Kidney epithelial cell (primary cell): Measurements from ENCODE around the gene MGP. TPM values are rescaled to one million over a fixed set of nuclear protein-coding genes. Genes with fewer than 3 reads are reported as not detected.

Experiments
- DNase-seq: peaks from one replicate; pipeline ENCODE4 v3.0.0-alpha.2; 2010; ENCODE audit warnings: low read depth
- H3K27me3 ChIP-seq: 2 replicates; pipeline ENCODE4 v1.6.0; 2011; ENCODE audit warnings: low read length; ENCODE audit not compliant: control insufficient read depth, insufficient read depth
- H3K36me3 ChIP-seq: 2 replicates; pipeline ENCODE4 v1.5.1; 2011; ENCODE audit warnings: low read length; ENCODE audit not compliant: control insufficient read depth, insufficient read depth
- H3K4me3 ChIP-seq: 2 replicates; pipeline ENCODE4 v1.5.1; 2011; ENCODE audit warnings: low read depth, mild to moderate bottlenecking, control low read depth, low read length
- total RNA-seq: library from RNA; depleted of rRNA; stranded (reverse); fragments of >200 nt; gene quantifications from 2 replicates; pipeline ENCODE4 v1.2.3, GENCODE V29; 2015
- TF ChIP-seq, protein P1 (sequence below): IDR thresholded peaks from 2 replicates; pipeline ENCODE4 v1.5.1; 2011; ENCODE audit warnings: mild to moderate bottlenecking, moderate library complexity, low read length, control low read depth, inconsistent platforms; ENCODE audit not compliant: insufficient read depth, poor library complexity, severe bottlenecking

MGP gene
- total RNA-seq = 2.2 and 4.0 TPM in 2 replicates

DNA sequence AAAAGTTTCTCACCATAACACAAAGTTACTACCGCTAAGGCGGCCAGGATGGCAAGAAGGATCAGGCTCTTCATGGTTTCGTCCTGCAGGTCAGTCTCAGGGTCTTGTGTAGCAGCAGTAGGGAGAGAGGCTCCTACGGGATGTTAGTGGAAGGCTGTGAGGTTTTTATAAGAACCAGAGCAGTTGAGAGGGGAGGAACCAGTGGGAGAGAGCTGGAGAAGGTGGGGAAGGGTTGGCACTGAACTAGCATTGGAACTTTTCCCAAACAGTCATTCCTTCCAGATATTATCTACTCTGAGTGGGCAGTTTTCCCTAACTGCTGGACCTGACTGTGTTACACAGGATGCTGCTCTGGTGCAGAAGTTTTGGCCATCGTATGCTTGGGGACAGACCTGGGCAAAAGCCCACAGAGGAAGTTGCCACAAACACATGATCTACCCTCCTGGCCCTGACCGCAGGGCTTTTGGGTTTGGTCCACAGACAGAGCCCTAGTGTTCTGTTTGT lies at the start of gene MGP:
Gene MGP, minus strand, starts transcription at position 137 of the 504 bp plus-strand sequence. Its CDS starts 63 bp downstream, at position 74.
- DNase-seq = no peak
- TF ChIP-seq, protein P1, sequence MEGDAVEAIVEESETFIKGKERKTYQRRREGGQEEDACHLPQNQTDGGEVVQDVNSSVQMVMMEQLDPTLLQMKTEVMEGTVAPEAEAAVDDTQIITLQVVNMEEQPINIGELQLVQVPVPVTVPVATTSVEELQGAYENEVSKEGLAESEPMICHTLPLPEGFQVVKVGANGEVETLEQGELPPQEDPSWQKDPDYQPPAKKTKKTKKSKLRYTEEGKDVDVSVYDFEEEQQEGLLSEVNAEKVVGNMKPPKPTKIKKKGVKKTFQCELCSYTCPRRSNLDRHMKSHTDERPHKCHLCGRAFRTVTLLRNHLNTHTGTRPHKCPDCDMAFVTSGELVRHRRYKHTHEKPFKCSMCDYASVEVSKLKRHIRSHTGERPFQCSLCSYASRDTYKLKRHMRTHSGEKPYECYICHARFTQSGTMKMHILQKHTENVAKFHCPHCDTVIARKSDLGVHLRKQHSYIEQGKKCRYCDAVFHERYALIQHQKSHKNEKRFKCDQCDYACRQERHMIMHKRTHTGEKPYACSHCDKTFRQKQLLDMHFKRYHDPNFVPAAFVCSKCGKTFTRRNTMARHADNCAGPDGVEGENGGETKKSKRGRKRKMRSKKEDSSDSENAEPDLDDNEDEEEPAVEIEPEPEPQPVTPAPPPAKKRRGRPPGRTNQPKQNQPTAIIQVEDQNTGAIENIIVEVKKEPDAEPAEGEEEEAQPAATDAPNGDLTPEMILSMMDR = no peak
- H3K4me3 ChIP-seq = no peak within 1 kb of the TSS
- H3K27me3 ChIP-seq = no peaks in the 10 kb centered on the region
- H3K36me3 ChIP-seq = no peaks in the 10 kb centered on the region

DNA sequence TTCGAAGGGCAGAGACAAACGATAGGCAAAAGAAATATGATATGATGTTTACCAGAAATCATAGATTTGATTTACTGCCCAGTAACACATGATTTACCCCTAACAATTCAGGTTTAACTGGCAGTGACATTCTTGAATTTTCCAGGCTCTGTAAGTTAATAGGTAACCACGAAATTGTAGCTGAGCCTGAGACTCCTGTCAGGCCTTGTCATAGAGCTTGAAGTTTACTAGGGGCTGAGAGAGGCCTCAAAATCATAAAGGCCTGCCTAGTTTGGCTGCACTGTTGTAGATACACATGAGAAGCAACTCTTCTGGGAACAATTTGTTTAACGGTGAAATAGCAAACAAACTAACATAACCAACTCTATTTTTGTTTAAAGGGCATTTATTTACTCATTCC lies 49.4 kb upstream of the MGP start:
- Histone ChIP-seq H3K27me3 (no peaks in the 10 kb centered on the region), H3K36me3 (no peaks in the 10 kb centered on the region), H3K4me3 (no peak overlapping the region)
- TF ChIP-seq, protein P1 = no peak
- DNase-seq = no peak

DNA sequence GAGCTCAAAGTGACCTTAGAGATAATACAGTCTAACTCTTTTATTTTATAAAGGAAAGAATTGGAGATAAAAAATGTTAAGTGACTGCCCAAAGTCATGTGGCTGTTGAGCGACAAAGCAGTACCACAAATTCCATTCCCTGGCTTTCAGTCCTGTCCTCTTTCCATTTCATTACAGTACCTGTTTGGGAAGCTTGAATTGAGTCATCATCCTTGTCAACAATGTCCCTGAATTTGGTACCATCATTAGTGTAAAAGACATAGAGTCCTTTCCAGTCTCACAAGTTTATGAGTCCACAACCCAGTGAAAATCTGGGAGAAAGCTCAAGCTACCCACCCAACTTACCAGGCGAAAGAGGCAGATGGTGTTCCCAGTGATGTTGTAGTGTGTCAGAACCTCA lies 48.9 kb upstream of the MGP start:
- TF ChIP-seq, protein P1 = no peak
- Histone ChIP-seq H3K36me3 (no peaks in the 10 kb centered on the region), H3K27me3 (no peaks in the 10 kb centered on the region), H3K4me3 (no peak overlapping the region)
- no peak for DNase-seq

DNA sequence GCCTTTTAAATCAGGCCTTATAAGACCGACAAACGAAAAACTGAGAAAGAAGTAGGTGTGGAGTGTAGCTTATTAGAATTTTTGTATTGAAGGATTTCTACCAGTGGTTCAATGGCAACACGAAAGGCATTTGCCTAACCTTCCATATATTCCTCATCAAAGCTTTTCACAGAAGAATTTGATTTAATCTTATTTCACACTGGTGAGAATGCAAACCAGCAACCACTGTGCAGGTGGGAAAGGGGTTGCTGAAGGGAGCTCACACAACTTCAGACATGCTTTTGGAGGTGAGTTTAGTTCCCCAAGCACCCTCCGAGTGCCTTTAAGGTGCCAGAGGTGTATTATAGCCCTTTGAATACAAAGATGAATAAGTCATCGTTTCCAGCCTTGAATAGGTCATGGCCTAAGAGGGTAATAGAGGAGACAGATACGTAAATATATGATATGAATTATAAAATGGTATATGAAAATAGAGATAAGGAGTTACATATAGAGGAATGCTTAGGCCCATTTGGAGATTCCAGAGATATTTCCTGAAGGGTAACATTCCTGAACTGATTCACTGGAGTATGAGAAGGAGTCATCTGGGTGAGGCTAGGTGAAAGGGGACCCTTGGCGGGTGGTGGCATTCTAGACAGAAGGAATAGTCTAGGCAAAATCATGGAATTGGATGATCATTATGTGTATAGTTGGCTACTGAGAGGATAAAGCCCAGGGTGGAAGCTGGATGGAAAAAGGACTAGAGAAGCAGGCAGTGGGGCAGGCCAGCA lies 46.3 kb upstream of the MGP start:
- TF ChIP-seq, protein P1 = no peak
- no peak overlapping the region for H3K4me3 ChIP-seq
- DNase-seq = no peak

DNA sequence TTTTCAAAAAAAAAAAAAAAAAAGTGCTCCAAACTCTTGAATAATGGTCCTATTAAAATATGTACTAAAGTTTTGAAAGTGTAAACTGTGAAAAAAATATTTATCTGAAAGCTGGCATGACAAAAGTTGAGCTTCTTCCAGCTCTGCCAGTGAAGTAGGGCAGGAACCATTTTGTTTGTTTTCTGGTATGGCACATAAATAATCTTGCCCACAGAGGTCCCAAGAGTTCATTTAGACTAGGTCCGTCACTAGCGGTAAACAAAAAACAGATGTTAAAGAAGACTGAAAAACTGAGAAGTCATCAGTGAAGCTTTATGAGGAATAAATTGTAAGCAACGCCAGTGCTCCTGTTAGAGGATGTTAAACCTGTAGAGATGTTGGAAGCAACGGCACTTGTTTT lies 45.7 kb upstream of the MGP start:
- no peak for DNase-seq
- H3K36me3 ChIP-seq = no peaks in the 10 kb centered on the region
- H3K4me3 ChIP-seq = no peak overlapping the region
- H3K27me3 ChIP-seq = no peaks in the 10 kb centered on the region
- TF ChIP-seq, protein P1 = no peak

More for the DNA sequence above, 46.3 kb upstream of the MGP start:
- Histone ChIP-seq H3K27me3 (no peaks in the 10 kb centered on the region), H3K36me3 (no peaks in the 10 kb centered on the region)
